ENCODE data around the gene PIM1.

The PIM1 gene

DNA sequence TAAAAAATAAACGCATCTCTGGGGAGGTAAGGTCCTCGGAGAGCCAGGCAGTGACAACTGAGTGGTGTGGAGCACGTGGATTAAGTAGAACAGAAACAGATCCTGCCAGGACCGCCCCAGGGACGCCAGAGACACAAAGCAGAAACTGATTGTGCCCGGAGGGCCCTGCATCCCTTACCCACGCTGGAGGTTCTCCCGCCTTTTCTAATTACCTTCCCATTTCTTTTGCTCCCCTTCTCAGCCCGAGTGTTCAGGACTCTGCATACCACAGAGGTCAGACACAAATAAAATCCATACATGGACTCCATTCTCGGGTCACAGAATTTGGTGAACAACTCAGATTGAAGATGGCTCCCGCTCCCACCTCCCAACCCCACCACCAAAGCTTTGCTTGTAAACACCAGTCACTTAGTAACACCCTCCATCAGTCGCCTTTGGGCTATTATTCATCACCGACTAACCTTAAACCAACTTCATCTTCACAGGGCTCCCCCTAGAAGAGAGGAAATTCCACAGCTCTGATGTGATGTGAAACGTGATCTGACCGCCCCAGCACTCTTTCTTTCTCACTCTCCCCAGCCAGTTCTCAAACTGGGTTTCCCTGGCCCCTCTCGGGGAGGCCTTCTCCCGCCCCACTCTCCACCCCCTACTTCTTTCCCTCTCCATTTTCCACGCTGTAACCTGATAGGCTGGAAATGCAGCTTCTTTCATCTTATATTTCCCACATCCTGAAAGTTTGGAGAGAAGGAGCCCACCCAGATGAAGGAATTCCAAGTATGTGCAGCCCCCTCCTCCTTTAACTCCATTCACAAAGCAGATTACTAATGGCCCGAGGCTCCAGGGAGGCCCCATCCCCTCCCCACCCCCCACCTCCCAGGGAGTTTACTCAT lies 32.5 kb upstream of the PIM1 start:
- DNase-seq (ENCODE audit: low read depth, low spot score) = peak; percentile 99

DNA sequence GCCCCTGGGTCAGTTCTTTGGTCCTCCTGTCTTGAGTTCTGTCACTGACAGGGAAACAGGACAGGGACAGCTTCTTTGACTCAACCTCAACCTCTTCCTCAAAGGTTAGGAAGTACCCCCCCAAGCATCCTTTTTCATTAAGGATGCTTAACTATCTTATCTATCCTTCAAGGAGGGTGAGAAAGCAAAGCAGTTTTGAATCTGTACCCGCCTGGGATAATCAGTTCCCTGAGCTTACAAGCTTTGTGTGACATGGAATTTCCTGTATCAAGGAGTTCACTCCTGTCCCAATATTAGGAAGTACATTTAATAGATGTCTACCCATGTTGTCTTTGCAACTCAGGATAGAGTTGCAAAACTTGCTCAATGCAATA lies 31.1 kb upstream of the PIM1 start:
- DNase-seq (ENCODE audit: low read depth, low spot score) = no peak

DNA sequence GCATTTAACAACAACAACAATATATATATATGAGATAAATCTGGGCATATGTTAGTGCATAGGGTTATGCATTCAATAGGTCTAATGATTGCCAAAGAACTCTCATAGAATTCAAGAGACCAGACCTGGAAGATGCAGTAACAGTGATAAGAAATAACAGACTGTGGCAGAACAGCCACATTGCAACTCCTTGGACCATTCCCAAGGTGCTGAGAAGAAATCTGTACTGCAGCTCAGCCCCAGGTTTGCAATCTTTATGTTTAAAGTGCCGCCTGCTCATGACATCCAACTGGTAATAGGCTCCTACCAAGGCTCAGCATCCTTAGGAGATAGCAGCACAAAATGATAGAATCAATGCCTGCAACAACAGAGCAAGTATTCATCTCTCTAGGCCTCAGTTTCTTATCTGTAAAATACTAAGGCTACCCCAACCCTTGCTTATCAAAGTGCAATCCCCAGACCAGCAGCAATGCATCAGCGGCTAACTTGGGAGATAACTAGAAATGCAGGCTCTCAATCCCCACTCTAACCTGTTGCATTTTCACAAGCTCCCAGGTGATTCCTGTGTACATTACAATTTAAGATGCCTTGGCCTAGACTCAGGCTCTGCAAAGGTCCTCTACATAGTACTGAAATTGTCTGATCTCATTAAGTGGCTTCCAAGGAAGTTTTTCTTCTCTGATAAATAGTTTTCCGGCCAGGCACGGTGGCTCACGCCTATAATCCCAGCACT lies 30.6 kb upstream of the PIM1 start:
- DNase-seq (ENCODE audit: low read depth, low spot score) = no peak

DNA sequence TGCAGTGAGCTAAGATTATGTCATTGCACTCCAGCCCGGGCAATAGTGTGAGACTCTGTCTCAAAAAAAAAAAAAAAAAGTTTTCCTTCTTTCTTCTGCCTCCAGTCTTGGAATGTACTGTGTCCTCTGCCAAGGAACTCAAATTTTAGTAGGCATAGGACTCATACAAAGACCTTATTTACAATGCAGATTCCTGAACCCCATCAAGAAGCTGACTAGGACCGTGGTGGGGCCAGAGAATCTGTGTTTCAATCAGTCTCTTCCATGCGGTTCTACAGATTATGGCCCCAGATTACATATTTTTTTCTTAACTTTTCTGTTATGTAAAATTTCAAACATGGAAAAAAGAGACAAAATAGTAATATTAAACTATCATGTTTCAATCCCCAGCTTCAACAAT lies 29.8 kb upstream of the PIM1 start:
- DNase-seq (ENCODE audit: low read depth, low spot score) = no peak

DNA sequence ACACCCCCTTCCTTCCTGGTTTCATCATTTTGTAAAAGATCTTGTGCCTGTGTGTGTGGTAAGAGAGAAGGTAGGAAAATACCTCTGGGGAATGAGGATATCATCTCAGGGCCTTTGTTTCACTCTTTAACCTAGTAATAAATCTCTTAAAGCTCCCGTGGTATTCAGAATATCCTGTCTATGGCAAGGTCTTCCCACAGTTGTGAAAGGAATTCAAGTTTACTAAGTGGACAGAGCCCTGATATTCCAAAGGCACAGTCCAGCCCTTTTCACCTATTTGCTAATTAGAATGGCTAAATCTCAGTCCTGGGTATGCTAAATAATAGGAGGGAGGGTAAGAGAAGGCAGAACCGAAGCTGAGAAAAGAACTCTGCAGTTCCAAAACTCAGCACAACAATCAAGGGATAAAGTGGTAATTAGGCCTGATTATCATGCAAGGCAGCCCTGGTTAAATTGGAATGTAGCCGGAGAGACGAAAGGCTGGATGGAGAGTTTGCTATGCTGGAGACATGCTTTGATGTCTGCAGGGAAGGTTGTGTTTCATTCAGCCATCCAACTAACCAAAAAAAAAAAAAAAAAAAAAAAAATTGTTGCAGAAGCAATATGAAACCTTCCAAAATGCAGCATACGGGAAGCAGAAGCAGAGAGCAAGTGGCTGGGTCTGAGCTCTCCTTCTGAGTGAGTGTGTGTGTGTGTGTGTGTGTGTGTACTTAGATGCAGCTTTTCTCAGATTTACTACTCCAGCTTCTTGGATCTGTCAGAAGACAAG lies 28.5 kb upstream of the PIM1 start:
- DNase-seq (ENCODE audit: low read depth, low spot score) = peak; percentile 91

DNA sequence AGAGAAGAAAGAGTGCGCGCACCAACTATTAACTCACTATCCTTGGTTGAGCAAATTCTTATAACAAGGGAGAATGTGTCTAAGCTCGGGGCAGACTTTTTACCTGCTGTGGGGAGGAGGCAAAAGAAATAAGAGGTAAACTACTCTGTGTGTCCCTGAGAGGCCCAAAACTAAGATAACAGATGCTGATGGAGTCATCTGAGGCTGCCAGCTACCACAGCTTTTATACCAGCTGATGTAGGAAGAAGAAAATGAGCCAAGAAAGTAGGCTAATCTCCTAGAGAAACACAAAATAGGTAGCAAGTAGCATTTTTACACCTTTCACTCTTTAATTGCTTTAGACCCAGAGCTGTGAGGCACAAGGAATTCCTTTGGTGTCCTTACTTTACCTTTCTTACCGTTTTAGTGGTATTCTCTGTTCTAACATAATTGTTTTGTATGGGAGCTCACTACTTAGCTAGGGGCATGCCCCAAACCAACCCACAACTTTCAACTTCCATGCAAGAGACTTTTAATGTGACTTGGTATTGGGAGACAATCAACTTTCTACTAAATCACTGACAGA lies 27.8 kb upstream of the PIM1 start:
- DNase-seq (ENCODE audit: low read depth, low spot score) = no peak

DNA sequence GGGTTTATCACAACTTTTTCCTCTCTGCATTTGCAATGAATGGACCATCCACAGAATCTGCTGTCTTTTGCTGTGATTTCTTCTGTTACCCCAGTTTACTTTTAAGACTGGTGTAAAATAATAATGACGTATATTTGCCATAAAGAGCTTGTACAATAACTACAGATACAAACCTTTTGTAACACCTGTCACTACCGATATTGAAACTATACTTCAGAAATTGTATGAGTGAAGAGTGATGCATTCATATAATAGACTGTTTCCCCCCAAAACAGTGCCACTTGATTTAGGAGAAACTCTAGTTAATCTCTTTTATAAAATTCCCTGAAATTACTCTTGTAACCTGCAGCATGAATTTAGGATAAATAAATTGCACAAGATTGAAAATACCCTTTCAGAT lies 26.4 kb upstream of the PIM1 start:
- DNase-seq (ENCODE audit: low read depth, low spot score) = no peak

DNA sequence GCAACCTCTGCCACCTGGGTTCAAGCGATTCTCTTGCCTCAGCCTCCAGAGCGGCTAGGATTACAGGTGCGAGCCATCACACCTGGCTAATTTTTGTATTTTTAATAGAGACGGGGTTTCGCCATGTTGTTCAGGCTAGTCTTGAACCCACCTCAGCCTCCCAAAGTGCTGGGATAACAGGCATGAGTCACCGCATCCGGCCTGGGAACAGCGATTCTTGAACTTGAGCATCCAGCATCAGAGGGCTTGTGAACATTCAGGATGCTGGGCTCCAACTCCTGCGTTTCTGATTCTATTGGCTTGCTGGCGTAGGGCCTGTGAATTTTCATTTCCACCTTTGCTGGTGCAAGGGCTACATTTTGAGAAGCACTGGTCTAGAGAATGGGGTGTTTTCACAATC lies 24.5 kb upstream of the PIM1 start:
- DNase-seq (ENCODE audit: low read depth, low spot score) = no peak

DNA sequence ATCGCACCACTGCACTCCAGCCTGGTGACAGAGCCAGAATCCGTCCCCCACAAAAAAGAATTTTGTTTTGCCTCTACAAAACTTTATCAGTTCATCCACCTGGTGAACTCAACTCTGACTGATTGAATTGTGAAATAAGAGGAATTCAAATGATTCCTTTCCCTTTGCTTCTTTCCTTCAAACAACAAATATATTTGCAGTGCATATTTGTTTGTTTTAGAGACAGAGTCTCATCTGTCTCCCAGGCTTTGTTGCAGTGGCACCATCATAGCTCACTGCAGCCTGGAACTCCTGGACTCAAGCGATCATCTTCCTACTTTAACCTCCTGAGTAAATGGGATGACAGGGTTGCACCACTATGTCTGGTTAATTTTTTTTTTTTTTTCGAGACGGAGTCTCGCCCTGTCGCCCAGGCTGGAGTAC lies 23.2 kb upstream of the PIM1 start:
- no peak for DNase-seq (ENCODE audit: low read depth, low spot score)

DNA sequence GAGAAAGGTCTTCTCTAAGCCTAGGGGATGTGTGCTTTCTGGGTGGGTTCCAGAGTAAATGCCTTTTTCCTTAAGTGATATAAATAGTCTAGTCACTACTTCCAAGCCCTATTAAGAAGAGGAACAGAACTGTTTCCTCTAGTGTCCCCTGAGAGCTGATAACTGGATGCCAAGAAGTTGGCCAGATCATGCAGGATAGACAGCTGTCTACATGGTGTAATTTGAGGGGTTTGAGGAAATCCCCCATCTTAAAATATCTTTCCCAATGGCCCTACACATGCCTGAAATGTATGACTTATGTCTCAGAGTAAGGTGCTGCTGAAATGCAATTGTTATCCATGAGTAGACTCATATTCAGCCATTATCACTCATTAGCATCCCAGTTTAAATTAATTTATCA lies 20.2 kb upstream of the PIM1 start:
- DNase-seq (ENCODE audit: low read depth, low spot score) = no peak

DNA sequence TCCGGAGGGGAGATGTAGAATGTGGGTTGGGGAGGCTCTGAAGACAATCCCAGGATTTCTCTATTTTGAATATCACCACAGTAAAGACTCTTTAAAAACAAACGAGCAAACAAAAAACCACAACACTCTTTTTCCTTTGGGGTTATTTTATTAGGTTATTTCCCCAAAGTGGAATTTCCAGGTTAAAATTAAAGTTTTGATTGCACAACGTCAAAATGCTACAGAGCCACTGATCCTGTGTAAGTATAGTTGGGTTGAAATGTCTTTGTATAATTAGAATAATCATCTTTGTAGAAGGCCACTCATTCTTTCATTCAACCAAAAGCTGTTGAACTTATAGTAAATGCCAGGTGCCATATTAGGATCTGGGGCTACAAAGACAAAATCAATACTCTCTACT lies 19.6 kb upstream of the PIM1 start:
- no peak for DNase-seq (ENCODE audit: low read depth, low spot score)

DNA sequence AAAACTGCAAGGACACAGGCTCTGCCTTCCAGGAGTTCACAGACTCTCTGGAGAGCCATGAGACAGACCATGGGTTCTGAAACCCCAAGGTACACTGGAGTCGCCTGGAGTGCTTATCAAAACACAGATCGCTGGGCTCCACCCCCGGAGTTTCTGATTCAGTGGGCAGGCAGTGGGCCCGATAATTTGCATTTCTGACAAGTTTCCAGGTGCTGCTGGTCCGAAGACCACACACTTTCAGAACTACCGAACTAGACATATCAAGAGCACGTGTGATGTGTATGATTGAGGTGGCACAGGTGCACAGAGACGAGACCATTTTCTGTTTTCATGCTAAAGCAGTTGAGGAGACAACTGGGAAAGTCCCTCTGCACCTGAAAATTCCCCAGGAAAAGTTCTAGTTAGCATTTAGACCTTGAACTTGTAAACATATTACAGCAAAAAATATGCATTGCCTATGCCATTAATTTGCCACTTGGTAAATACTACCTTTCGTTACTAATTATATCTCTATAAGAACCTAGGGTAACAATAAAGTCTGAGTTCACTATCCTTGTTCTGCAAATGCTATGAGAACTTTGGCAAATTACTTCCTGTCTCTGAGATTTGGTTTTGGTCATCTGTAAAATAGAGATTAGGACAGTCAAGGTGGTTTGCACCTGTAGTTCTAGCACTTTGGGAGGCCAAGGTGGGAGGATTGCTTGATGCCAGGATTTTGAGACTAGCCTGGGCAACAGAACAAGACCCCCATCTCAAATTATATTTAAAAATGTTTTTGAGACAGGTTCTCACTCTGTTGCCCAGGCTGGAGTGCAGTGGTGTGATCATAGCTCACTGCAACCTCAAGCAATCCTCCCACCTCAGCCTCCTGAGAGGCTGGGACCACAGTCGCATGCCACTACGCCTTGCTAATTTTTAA lies 14.3 kb upstream of the PIM1 start:
- DNase-seq (ENCODE audit: low read depth, low spot score) = no peak

DNA sequence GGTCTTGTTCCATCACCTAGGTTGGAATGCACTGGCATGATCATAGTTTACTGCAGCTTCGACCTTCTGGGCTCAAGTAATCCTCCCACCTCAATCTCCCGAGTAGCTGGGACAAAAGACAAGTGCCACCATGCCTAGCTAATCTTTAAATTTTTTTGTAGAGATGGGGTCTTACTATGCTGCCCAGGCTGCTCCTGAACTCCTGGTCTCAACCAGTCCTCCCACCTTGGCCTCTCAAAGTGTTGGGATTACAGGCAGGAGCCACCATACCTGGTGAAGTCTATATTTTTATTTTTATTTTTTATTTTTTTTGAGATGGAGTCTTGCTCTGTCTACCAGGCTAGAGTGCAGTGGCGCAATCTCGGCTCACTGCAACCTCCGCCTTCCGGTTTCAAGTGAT lies 11.4 kb upstream of the PIM1 start:
- DNase-seq (ENCODE audit: low read depth, low spot score) = no peak

DNA sequence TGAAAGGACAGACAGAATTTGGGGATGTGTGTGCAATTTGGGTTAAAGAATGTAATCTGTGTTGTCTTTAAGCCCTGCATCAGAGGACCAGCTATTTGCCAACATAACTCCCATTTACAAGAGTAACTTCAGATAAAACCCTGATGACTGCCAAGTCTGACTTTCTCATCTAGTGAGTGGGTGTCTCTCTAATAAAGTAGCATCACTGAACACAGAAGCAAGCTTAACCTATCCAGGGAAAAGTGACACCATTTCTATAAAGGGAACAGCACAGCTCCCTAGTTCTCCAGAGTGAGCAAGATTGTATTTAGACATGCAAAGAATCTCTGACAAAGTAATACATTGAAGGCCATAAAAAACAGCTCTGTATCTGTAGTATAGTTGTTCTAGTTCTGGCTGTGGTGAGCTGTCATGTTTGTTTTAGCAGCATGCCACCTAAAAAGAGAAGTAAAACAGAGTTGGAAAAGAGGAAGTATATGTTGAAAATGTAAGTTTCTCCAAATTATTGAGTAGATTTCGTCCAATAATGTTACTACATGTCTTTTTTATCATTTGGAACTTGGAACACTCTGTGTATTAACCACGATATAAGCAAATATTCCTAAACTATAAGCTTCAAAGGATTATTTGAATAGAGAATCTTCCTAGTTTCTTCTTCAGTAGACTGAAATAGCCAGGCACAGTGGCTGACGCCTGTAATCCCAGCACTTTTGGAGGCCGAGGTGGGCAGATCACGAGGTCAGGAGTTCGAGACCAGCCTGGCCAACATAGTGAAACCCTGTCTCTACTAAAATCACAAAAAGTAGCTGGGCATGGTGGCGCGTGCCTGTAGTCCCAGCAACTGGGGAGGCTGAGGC lies 8.8 kb upstream of the PIM1 start:
- DNase-seq (ENCODE audit: low read depth, low spot score) = no peak

DNA sequence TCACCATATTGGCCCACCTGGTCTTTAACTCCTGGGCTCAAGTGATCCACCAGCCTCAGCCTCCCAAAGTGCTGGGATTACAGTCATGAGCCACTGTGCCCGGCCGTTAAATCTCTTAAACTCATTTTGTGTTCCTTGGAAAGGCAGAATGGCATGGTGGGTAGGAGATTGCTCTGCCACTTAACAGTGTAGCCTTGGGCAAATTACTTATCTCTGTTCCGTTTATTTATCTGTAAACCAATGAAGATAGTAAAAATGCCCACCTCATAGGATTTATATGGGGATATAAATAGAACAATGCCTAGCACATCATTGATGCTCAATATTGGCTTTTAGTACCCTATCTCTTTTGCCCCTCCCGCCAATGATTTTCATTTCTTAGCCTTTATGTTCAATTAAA lies 7.2 kb upstream of the PIM1 start:
- no peak for DNase-seq (ENCODE audit: low read depth, low spot score)

DNA sequence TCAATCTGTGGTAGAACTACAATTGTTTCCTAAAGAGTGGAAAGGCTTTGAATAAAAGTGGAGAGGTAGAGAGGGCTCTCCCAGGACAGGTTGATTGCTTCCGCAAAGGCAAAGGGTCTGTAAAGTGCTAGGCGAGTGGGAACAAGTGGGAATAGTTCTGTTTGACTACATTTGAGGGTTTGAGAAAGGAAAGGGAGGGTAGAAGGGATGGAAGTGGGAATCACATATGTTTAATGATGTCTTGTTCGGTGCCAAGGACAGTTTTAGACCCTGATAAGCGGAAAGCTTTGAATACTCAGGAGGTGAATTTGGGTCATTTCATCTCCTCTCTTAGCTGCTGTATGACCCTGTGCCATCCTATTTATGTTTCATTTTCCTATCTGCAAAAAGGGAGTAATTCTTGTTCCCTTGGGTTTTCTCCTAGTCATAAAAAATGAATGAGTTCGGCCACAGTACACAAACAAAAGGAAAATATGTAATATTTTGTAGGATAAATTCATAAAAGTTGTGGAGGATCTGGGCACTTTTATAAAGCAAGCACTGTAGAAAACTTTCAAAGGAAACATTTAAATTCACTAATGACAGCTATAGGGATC lies 1.7 kb upstream of the PIM1 start:
- no peak for DNase-seq (ENCODE audit: low read depth, low spot score)

DNA sequence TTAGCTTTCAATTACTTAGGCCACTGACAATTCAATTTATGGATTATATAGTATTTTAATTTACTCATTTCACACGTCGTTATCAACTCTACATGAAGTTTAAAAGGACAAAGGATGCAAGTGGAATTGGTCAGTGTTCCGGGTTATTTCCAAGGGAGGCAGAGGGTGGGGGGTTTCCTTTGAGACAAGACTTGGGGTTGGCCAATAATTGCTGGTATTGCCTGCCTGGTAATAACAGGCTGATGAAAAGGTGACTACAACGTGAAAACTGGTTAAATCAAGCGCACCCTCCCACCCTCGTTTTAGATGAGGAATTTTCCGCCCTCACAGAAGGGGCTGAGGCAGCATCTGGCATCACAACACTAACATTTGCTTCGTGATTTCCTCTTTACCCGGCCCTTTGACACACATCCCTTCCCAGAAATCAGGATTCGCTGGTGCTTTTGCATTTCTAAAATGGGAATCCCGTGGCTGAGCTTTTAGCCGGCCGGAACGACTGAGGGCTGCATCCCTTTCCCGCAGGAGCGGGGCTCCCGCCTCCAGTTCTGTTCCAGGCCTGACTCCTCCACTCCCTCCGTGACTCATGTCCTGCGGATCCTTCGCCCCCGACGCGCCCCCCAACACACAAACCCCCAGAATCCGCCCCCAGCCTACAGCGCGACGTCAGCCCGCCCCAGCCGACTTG lies 999 bp upstream of the PIM1 start:
- no peak for DNase-seq (ENCODE audit: low read depth, low spot score)

DNA sequence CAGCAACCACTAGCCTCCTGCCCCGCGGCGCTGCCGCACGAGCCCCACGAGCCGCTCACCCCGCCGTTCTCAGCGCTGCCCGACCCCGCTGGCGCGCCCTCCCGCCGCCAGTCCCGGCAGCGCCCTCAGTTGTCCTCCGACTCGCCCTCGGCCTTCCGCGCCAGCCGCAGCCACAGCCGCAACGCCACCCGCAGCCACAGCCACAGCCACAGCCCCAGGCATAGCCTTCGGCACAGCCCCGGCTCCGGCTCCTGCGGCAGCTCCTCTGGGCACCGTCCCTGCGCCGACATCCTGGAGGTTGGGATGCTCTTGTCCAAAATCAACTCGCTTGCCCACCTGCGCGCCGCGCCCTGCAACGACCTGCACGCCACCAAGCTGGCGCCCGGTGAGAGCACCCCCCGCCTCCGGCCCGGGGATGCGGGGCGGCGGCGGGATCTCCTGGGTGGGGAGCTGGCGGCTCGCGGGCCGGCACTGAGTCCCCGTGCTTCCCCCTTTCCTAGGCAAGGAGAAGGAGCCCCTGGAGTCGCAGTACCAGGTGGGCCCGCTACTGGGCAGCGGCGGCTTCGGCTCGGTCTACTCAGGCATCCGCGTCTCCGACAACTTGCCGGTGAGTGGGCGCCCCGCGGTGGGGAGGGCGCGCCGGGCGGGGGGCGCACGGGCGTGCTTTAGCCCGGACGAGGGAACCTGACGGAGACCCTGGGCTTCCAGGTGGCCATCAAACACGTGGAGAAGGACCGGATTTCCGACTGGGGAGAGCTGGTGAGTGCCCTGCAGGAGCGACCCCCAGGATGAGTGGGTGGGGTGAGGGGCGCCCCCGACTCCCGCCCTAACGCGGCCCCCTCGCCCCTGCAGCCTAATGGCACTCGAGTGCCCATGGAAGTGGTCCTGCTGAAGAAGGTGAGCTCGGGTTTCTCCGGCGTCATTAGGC lies 585 bp downstream of the PIM1 start:
- DNase-seq (ENCODE audit: low read depth, low spot score) = peak; percentile 77
